HCT116 (cell line): Measurements from ENCODE around the gene JPT1. TPM values are rescaled to one million over a fixed set of nuclear protein-coding genes. Genes with fewer than 3 reads are reported as not detected.

Source experiments
- ATAC-seq: fragments of 200-7000 bp; cut with Tn5 transposase; 2 replicates; pipeline ENCODE4 v1.9.1; 2020; ENCODE audit warnings: mild to moderate bottlenecking, moderate library complexity
- BruUV-seq: library from RNA; stranded (reverse); fragments of 400-500 nt; replicated peaks from 2 replicates; lab custom pipeline; 2021; lab: Mats Ljungman, UMichigan
- CTCF ChIA-PET: fragments of 300-600 bp; sonication (Branson Sonifier 250); formaldehyde crosslinking; loops from one replicate; lab custom pipeline; 2021; ENCODE audit warnings: antibody characterized with exemption; lab: Charles Lee
- POLR2A ChIA-PET: fragments of 300-600, 350-600 bp; sonication (Branson Sonifier 250); formaldehyde crosslinking; loops from one replicate; lab custom pipeline; 2021; ENCODE audit warnings: antibody characterized with exemption; lab: Charles Lee
- RAD21 ChIA-PET, 2 experiments: fragments of 300-600 bp; sonication (Branson Sonifier 250); formaldehyde crosslinking; loops; one replicate each; lab custom pipeline; 2023; ENCODE audit warnings: low total read pairs in 2 of 2; ENCODE audit not compliant: uncharacterized antibody in 2 of 2, unreplicated experiment in 2 of 2, low non-redundant PET in 1 of 2; lab: Charles Lee
- DNase-seq: peaks from one replicate; pipeline ENCODE4 v3.0.0-alpha.2; 2010; ENCODE audit warnings: low read depth, low spot score
- H2AFZ ChIP-seq: fragments of 200-600 bp; shearing (Covaris generic), sonication (generic); 2 replicates; pipeline ENCODE4 v1.6.1; 2017; ENCODE audit warnings: low read depth, mixed run types, mixed read lengths, antibody characterized with exemption, low read length; ENCODE audit not compliant: poor library complexity, severe bottlenecking
- H3K27ac ChIP-seq: 2 replicates; pipeline ENCODE4 v1.5.1; 2012; ENCODE audit warnings: low read depth, low read length
- H3K27me3 ChIP-seq: fragments of 200-600 bp; sonication (generic); 2 replicates; pipeline ENCODE4 v1.6.1; 2016; ENCODE audit warnings: mixed run types, low read length, mixed read lengths; ENCODE audit not compliant: insufficient read depth
- H3K36me3 ChIP-seq, 2 experiments: fragments of 200-500 bp in 1 of 2; fragments of 200-600 bp in 1 of 2; sonication (Bioruptor generic) in 1 of 2; sonication (generic) in 1 of 2; 2 replicates each; pipeline versions ENCODE4 v1.5.1 to v1.6.1; 2014 to 2016; ENCODE audit warnings: low read length in 2 of 2, inconsistent platforms in 1 of 2, mixed read lengths in 1 of 2, mixed run types in 1 of 2; ENCODE audit not compliant: insufficient read depth in 2 of 2, control insufficient read depth in 1 of 2
- H3K4me1 ChIP-seq, 2 experiments: fragments of 200-600 bp in 1 of 2; sonication (generic) in 1 of 2; 2 replicates each; pipeline versions ENCODE4 v1.5.1 to v1.6.1; 2012 to 2017; ENCODE audit warnings: low read length in 2 of 2, inconsistent platforms in 1 of 2, mild to moderate bottlenecking in 1 of 2, mixed read lengths in 1 of 2, mixed run types in 1 of 2, moderate library complexity in 1 of 2; ENCODE audit not compliant: insufficient read depth in 2 of 2, control insufficient read depth in 1 of 2
- H3K4me2 ChIP-seq: fragments of 200-600 bp; sonication (generic); 2 replicates; pipeline ENCODE4 v1.6.1; 2017; ENCODE audit warnings: mixed run types, low read length, mixed read lengths
- H3K4me3 ChIP-seq, 2 experiments: fragments of 200-600 bp in 1 of 2; sonication (generic) in 1 of 2; replicated peaks in 1 of 2; 2 replicates each; pipeline ENCODE4 v1.5.1; 2011 to 2016; ENCODE audit warnings: low read length in 2 of 2, control low read depth in 1 of 2, low read depth in 1 of 2, mild to moderate bottlenecking in 1 of 2, mixed read lengths in 1 of 2, mixed run types in 1 of 2
- H3K79me2 ChIP-seq: fragments of 200-600 bp; sonication (generic); 2 replicates; pipeline ENCODE4 v1.6.1; 2017; ENCODE audit warnings: mild to moderate bottlenecking, mixed run types, low read length, moderate library complexity, mixed read lengths; ENCODE audit not compliant: insufficient read depth
- H3K9ac ChIP-seq: fragments of 200-600 bp; sonication (generic); 2 replicates; pipeline ENCODE4 v1.6.1; 2016; ENCODE audit warnings: low read length, mixed read lengths
- H3K9me2 ChIP-seq: fragments of 200-600 bp; sonication (generic), shearing (Covaris generic); 2 replicates; pipeline ENCODE4 v1.6.1; 2017; ENCODE audit warnings: mixed run types, mild to moderate bottlenecking, moderate library complexity; ENCODE audit not compliant: insufficient read depth
- H3K9me3 ChIP-seq, 2 experiments: fragments of 200-500 bp in 1 of 2; fragments of 200-600 bp in 1 of 2; sonication (Bioruptor generic) in 1 of 2; sonication (generic) in 1 of 2; 2 replicates each; pipeline ENCODE4 v1.6.1; 2014 to 2017; ENCODE audit warnings: low read length in 2 of 2, mixed read lengths in 2 of 2, inconsistent platforms in 1 of 2, low read depth in 1 of 2, mild to moderate bottlenecking in 1 of 2, mixed run types in 1 of 2, moderate library complexity in 1 of 2; ENCODE audit not compliant: control insufficient read depth in 1 of 2, insufficient read depth in 1 of 2
- H4K20me1 ChIP-seq: fragments of 200-600 bp; sonication (generic), shearing (Covaris generic); 2 replicates; pipeline ENCODE4 v1.6.1; 2017; ENCODE audit warnings: mixed run types, mild to moderate bottlenecking, moderate library complexity; ENCODE audit not compliant: insufficient read depth
- CBX3 ChIP-seq: IDR thresholded peaks from 2 replicates; pipeline ENCODE4 v1.6.1; 2012; ENCODE audit warnings: low read depth
- CEBPB ChIP-seq: IDR thresholded peaks from 2 replicates; pipeline ENCODE4 v1.6.1; 2012; ENCODE audit warnings: low read depth
- CTCF ChIP-seq, 3 experiments: fragments of 200-600 bp in 1 of 3; sonication (generic) in 1 of 3; IDR thresholded peaks in 2 of 3; conservative IDR thresholded peaks in 1 of 3; 2 replicates each; pipeline ENCODE4 v1.5.1; 2012 to 2017; ENCODE audit warnings: low read depth in 2 of 3, low read length in 2 of 3, antibody characterized with exemption in 1 of 3, borderline replicate concordance in 1 of 3, control low read depth in 1 of 3, mild to moderate bottlenecking in 1 of 3, mixed read lengths in 1 of 3, mixed run types in 1 of 3, moderate library complexity in 1 of 3; ENCODE audit not compliant: insufficient read depth in 1 of 3
- EGR1 ChIP-seq: IDR thresholded peaks from 2 replicates; pipeline ENCODE4 v1.6.1; 2012; ENCODE audit warnings: low read depth
- ELF1 ChIP-seq: IDR thresholded peaks from 2 replicates; pipeline ENCODE4 v1.6.1; 2012; ENCODE audit warnings: low read depth, borderline replicate concordance
- EZH2 ChIP-seq: fragments of 200-600 bp; sonication (generic); IDR thresholded peaks from 2 replicates; pipeline ENCODE4 v1.6.1; 2017; ENCODE audit warnings: antibody characterized with exemption, mixed run types
- EZH2phosphoT487 ChIP-seq: fragments of 200-600 bp; IDR thresholded peaks from 2 replicates; pipeline ENCODE4 v1.6.1; 2018; ENCODE audit warnings: antibody characterized with exemption, borderline replicate concordance
- JUND ChIP-seq: IDR thresholded peaks from 2 replicates; pipeline ENCODE4 v1.6.1; 2012
- MAX ChIP-seq: IDR thresholded peaks from 2 replicates; pipeline ENCODE4 v1.6.1; 2012
- POLR2A ChIP-seq: IDR thresholded peaks from 2 replicates; pipeline ENCODE4 v1.7.0; 2011; ENCODE audit warnings: borderline replicate concordance; ENCODE audit not compliant: insufficient read depth, insufficient read length; ENCODE audit errors: extremely low read depth
- POLR2AphosphoS5 ChIP-seq: IDR thresholded peaks from 2 replicates; pipeline ENCODE4 v1.6.1; 2011; ENCODE audit warnings: mild to moderate bottlenecking, low read depth, low read length, moderate library complexity
- RAD21 ChIP-seq: IDR thresholded peaks from 2 replicates; pipeline ENCODE4 v1.6.1; 2012; ENCODE audit warnings: low read depth, mild to moderate bottlenecking
- SIN3A ChIP-seq: IDR thresholded peaks from 2 replicates; pipeline ENCODE4 v1.6.1; 2012; ENCODE audit warnings: low read depth
- SP1 ChIP-seq: IDR thresholded peaks from 2 replicates; pipeline ENCODE4 v1.6.1; 2012; ENCODE audit warnings: low read depth
- SRF ChIP-seq: IDR thresholded peaks from 2 replicates; pipeline ENCODE4 v1.6.1; 2012; ENCODE audit warnings: low read depth
- TCF7L2 ChIP-seq: IDR thresholded peaks from 2 replicates; pipeline ENCODE4 v1.7.0; 2011; ENCODE audit warnings: borderline replicate concordance, inconsistent platforms; ENCODE audit not compliant: insufficient read depth, insufficient read length; ENCODE audit errors: extremely low read depth
- YY1 ChIP-seq: IDR thresholded peaks from 2 replicates; pipeline ENCODE4 v1.6.1; 2011; ENCODE audit warnings: low read length, low read depth, moderate library complexity, mild to moderate bottlenecking; ENCODE audit not compliant: insufficient replicate concordance; ENCODE audit errors: extremely low read depth
- ZFX ChIP-seq: fragments of 450-650 bp; IDR thresholded peaks from 2 replicates; pipeline ENCODE4 v1.6.1; 2017
- intact Hi-C: fragments of 100-400 bp; cut with micrococcal nuclease; formaldehyde crosslinking; loops from 2 replicates; pipeline ENCODE4 v1.10.0; 2022
- total RNA-seq: library from RNA; stranded (reverse); gene quantifications from one replicate; pipeline ENCODE4 v1.2.1, GENCODE V29; 2021; ENCODE audit not compliant: unreplicated experiment
- TF ChIP-seq, protein P1 (sequence below): IDR thresholded peaks from 2 replicates; pipeline ENCODE4 v1.6.1; 2011; ENCODE audit warnings: mild to moderate bottlenecking, low read length, moderate library complexity; ENCODE audit not compliant: insufficient replicate concordance; ENCODE audit errors: extremely low read depth
- TF ChIP-seq, protein P2 (sequence below): IDR thresholded peaks from 2 replicates; pipeline ENCODE4 v1.6.1; 2012

The JPT1 gene
- total RNA-seq, 1 experiment from 2014 or later: 575 TPM

- BruUV-seq: no TSS peak
- H3K36me3 ChIP-seq: peaks cover 33 to 48% of the 10 kb centered on the region in 2 experiments
These were observed 18.4 kb downstream of the JPT1 start for GRCh38 chr17:75135946-75136345.

More at GRCh38 chr17:75135946-75136345, 18.4 kb downstream of the JPT1 start:
- ChIA-PET RAD21 (no interaction called here), CTCF (no interaction called here), POLR2A (interaction anchor here (1.2 kb wide), 2 partner anchors 9 to 19 kb away, joined by 3 to 6 read pairs; partner anchors contain the start of gene JPT1)
- Histone ChIP-seq H4K20me1 (peaks cover 9% of the 10 kb centered on the region; the same call in 1 of the 2 replicates), H3K9me3 (no peaks in the 10 kb centered on the region), H3K4me3 (no peak overlapping the region), H3K4me1 (peaks cover 19 to 45% of the 10 kb centered on the region in 2 experiments; a peak in 3 of 4 replicates), H3K9ac (no peak overlapping the region), H3K79me2 (peaks cover 48% of the 10 kb centered on the region), H3K27ac (no peak overlapping the region), H2AFZ (no peak overlapping the region), H3K4me2 (no peak overlapping the region), H3K27me3 (no peaks in the 10 kb centered on the region), H3K9me2 (no peaks in the 10 kb centered on the region)
- ATAC-seq: no peak
- TF ChIP-seq MAX (no peak), EZH2 (no peak), SIN3A (no peak), SRF (no peak), CBX3 (no peak), CTCF (IDR thresholded peaks at IDR 0.05 in 2 of 3, conservative IDR thresholded peaks at IDR 0.05 in 1 of 3; ENCODE audit: borderline replicate concordance in 1 of 3, insufficient read depth in 1 of 3, low read depth in 2 of 3, low read length in 2 of 3) (no peak), RAD21 (no peak), POLR2A (no peak), EGR1 (no peak), POLR2AphosphoS5 (no peak), ELF1 (no peak), ZFX (no peak), EZH2phosphoT487 (no peak), JUND (no peak), TCF7L2 (no peak), SP1 (no peak), CEBPB (no peak), YY1 (no peak)
- TF ChIP-seq, protein P1, sequence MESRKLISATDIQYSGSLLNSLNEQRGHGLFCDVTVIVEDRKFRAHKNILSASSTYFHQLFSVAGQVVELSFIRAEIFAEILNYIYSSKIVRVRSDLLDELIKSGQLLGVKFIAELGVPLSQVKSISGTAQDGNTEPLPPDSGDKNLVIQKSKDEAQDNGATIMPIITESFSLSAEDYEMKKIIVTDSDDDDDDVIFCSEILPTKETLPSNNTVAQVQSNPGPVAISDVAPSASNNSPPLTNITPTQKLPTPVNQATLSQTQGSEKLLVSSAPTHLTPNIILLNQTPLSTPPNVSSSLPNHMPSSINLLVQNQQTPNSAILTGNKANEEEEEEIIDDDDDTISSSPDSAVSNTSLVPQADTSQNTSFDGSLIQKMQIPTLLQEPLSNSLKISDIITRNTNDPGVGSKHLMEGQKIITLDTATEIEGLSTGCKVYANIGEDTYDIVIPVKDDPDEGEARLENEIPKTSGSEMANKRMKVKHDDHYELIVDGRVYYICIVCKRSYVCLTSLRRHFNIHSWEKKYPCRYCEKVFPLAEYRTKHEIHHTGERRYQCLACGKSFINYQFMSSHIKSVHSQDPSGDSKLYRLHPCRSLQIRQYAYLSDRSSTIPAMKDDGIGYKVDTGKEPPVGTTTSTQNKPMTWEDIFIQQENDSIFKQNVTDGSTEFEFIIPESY: no peak
- TF ChIP-seq, protein P2, sequence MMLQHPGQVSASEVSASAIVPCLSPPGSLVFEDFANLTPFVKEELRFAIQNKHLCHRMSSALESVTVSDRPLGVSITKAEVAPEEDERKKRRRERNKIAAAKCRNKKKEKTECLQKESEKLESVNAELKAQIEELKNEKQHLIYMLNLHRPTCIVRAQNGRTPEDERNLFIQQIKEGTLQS: no peak
- intact Hi-C loops: no loop called here
- DNase-seq: no peak
